AG09309 (cell line): ENCODE data around the gene MCF2L2.

Experiments
- DNase-seq: peaks from one replicate; pipeline ENCODE4 v3.0.0-alpha.2; 2010; ENCODE audit warnings: low read depth
- H3K4me3 ChIP-seq: 2 replicates; pipeline ENCODE4 v1.5.1; 2011; ENCODE audit warnings: mild to moderate bottlenecking, low read depth, low read length, moderate library complexity; ENCODE audit not compliant: control insufficient read depth
- TF ChIP-seq, protein P1 (sequence below): IDR thresholded peaks from 2 replicates; pipeline ENCODE4 v1.5.1; 2011; ENCODE audit warnings: mild to moderate bottlenecking, low read depth, low read length, inconsistent platforms; ENCODE audit not compliant: insufficient read depth, control insufficient read depth; ENCODE audit errors: missing control alignments

MCF2L2 gene

DNA sequence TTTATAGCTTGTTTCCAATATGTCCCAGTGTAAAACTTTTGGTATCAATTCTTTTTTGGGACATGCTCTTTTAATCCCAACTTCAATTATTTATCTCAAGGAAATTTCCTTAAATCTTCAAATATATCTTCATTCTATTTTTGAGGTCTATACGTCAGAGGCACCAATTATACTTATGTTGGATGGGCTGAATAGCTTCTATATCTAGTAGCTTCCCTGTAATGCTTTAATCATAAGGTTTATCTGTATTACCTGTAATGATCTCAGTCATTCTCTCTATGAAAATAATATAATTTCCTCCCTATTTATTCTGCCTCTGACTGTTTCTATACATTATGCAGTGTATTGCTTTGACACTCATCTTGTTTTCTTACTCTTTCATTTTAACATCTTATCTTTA, 299.2 kb downstream of the MCF2L2 start:
- H3K4me3 ChIP-seq, result no peak overlapping the region
- no peak for DNase-seq
- TF ChIP-seq, protein P1, sequence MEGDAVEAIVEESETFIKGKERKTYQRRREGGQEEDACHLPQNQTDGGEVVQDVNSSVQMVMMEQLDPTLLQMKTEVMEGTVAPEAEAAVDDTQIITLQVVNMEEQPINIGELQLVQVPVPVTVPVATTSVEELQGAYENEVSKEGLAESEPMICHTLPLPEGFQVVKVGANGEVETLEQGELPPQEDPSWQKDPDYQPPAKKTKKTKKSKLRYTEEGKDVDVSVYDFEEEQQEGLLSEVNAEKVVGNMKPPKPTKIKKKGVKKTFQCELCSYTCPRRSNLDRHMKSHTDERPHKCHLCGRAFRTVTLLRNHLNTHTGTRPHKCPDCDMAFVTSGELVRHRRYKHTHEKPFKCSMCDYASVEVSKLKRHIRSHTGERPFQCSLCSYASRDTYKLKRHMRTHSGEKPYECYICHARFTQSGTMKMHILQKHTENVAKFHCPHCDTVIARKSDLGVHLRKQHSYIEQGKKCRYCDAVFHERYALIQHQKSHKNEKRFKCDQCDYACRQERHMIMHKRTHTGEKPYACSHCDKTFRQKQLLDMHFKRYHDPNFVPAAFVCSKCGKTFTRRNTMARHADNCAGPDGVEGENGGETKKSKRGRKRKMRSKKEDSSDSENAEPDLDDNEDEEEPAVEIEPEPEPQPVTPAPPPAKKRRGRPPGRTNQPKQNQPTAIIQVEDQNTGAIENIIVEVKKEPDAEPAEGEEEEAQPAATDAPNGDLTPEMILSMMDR, result no peak

DNA sequence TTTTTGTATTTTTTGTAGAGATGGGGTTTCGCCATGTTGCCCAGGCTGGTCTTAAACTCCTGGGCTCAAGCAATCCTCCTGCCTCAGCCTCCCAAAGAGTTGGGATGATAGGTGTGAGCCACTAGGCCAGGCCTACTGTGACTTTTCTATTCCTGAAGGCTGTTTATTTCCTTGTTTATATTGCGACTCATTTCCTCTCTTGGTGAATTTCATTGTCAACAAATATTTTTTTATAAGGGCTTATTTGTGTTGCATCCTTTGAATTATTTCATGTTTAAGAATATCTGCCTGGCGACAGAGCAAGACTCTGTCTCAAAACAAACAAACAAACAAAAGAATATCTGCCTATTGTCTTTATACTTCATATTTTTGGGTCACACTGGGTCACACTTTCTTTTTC, 299.7 kb downstream of the MCF2L2 start:
- no peak for DNase-seq
- H3K4me3 ChIP-seq, result no peak overlapping the region
- TF ChIP-seq, protein P1, result no peak
